SK-N-MC (cell line): ENCODE measurements around the gene WIZ.

ENCODE experiments used
- EZH2 ChIP-seq: fragments of 200-600 bp; sonication (generic); IDR thresholded peaks from one replicate; pipeline ENCODE4 v1.6.1; 2017; ENCODE audit warnings: antibody characterized with exemption
- FOXP2 ChIP-seq: optimal IDR thresholded peaks from 2 replicates; pipeline ENCODE3; 2011; ENCODE audit warnings: mild to moderate bottlenecking, moderate library complexity; ENCODE audit not compliant: insufficient read depth; ENCODE audit errors: extremely low read length, control extremely low read depth
- POLR2AphosphoS5 ChIP-seq: IDR thresholded peaks from 2 replicates; pipeline ENCODE4 v1.6.1; 2012; ENCODE audit warnings: mild to moderate bottlenecking, low read depth, low read length, borderline replicate concordance

DNA sequence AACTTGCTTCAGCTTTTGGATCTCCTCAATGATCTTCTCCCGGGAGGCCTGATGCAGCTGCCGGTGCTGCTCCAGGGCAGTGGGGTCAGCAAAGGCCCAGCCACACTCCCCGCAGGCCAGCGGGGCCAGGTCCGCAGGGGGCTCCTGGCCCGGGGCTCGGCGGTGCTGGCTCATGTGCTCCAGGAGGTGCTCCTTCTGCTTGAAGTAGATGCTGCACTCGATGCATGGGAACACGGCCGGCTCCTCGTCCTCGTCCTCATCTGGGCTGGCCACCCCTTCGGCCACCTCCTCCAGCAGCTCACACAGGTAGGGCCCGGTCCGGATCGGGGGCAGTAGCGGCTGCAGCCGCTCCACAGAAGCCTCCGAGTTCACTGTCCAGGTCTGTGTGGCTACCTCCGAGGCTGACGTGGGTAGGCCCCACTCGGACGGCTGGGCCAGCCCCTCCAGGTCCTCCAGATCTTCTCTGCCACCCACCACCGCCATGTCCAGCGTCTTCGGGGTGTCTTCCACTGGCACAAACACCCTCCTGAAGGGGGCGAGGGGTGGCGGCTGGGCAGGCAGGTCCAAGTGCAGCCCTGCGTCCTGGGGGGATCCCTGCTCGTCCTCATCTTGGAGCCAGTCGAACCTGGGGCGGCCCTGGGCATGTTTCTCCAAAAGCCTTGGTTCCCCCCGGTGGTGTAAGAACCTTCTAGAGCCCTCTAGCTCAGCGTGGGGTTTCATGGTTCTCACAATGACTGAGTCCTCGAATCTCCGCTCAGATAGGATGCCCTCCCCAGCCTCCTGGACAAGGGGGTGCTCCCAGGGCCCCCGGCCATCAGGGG, 9.7 kb downstream of the WIZ start:
- TF ChIP-seq POLR2AphosphoS5 (no peak), EZH2 (no peak), FOXP2 (no peak)
